Adrenal gland (tissue), 5 donors: ENCODE measurements around the gene SLC2A13.

Source experiments
- CTCF ChIP-seq, 6 experiments: fragments of 450-650 bp in 4 of 6; fragments of 200-600 bp in 2 of 6; sonication (generic) in 1 of 6; IDR thresholded peaks; 1 replicate in 5 of 6; 2 replicates in 1 of 6; pipeline versions ENCODE4 v1.5.1 to v1.8.0; 2016 to 2021; ENCODE audit warnings: antibody characterized with exemption in 6 of 6, mild to moderate bottlenecking in 2 of 6, moderate library complexity in 1 of 6
- POLR2A ChIP-seq, 2 donors: fragments of 450-650 bp; IDR thresholded peaks; one replicate each; pipeline ENCODE4 v1.6.1; 2017; ENCODE audit warnings: antibody characterized with exemption in 2 of 2, mild to moderate bottlenecking in 2 of 2, moderate library complexity in 1 of 2
- donor health status: DM: no; HTN: no; CAD: no.

GRCh38 chr12:39959467-39959866 is 146.4 kb downstream of the SLC2A13 start:
- TF ChIP-seq CTCF (IDR thresholded peaks at IDR 0.05), result no peak
- TF ChIP-seq POLR2A (IDR thresholded peaks at IDR 0.05), result no peak
